SH-SY5Y (cell line): Measurements from ENCODE around the gene EML3.

Source experiments
- GATA2 ChIP-seq: IDR thresholded peaks from 2 replicates; pipeline ENCODE4 v1.6.1; 2011; ENCODE audit warnings: mild to moderate bottlenecking, low read depth, low read length
- GATA3 ChIP-seq: IDR thresholded peaks from 2 replicates; pipeline ENCODE4 v1.6.1; 2011; ENCODE audit warnings: low read depth, mild to moderate bottlenecking, low read length, moderate library complexity

DNA sequence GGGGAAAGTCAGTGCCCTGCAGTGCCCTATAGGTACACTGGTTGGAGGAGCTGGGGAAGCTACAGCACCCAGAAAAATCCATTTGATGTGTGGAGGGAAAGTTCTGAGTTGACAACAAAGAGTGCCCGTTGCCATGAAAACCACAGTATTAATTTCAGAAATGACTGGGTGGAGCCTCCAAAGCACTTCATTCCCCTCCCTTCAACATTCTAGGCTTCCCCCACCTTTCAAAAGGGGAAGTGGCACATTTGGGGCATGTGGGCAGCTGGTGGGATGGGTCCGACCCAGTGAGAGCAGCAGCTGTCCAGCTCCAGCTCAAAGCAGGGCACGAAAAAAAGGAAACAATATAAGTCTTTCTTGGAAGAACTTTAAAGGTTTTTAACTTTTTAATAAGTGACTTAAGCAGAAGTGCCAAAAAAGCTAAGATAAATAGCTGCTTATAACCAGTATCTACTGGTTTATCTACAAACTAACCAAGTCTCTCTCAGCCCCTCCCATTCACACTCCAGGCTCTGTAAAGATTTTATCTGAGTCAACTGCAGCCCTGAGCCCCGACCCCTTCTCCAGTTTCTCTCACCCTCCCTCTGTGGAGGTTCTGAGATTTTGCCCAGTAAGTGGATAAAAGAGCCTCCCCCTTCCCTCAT, 57.0 kb downstream of the EML3 start:
- TF ChIP-seq GATA2: peak; percentile 57
- no peak for TF ChIP-seq GATA3
